T-helper 1 cell treated with Interleukin-12 subunit alpha and Interleukin-12 subunit beta and Interleukin-4 antibody, amounts not matched to agents 30 μg/mL and 1 μg/mL, for 36 hours (primary cell): ENCODE results near the gene KAT6B.

Experiments used
- H3K27ac Mint-ChIP-seq: one replicate; pipeline ENCODE4 v1.8.0; 2021; ENCODE audit warnings: mild to moderate bottlenecking, mixed read lengths
- H3K27me3 Mint-ChIP-seq: one replicate; pipeline ENCODE4 v1.8.0; 2021; ENCODE audit warnings: low read depth, mixed read lengths
- H3K36me3 Mint-ChIP-seq: one replicate; pipeline ENCODE4 v1.8.0; 2021; ENCODE audit warnings: low read depth, mixed read lengths
- H3K4me1 Mint-ChIP-seq: one replicate; pipeline ENCODE4 v1.8.0; 2021; ENCODE audit warnings: low read depth, mixed read lengths
- H3K4me3 Mint-ChIP-seq: one replicate; pipeline ENCODE4 v1.8.0; 2021; ENCODE audit warnings: mild to moderate bottlenecking, moderate library complexity, mixed read lengths
- H3K9me3 Mint-ChIP-seq: one replicate; pipeline ENCODE4 v1.8.0; 2021; ENCODE audit warnings: mixed read lengths

Gene KAT6B

GRCh38 chr10:74813381-74814259 is 12.8 kb upstream of the KAT6B start:
- Mint-ChIP-seq H3K4me3 (no peak overlapping the region), H3K27me3 (no peaks in the 10 kb centered on the region), H3K36me3 (peaks cover 2% of the 10 kb centered on the region), H3K27ac (no peak overlapping the region), H3K4me1 (no peaks in the 10 kb centered on the region), H3K9me3 (peaks cover 9% of the 10 kb centered on the region)

- Mint-ChIP-seq H3K9me3 (peaks cover 9% of the 10 kb centered on the region), H3K4me1 (no peaks in the 10 kb centered on the region), H3K36me3 (peaks cover 2% of the 10 kb centered on the region), H3K27me3 (no peaks in the 10 kb centered on the region), H3K27ac (no peak overlapping the region), H3K4me3 (no peak overlapping the region)
Measured at GRCh38 chr10:74814797-74815196, 11.6 kb upstream of the KAT6B start.

GRCh38 chr10:74816824-74817498 is 9.4 kb upstream of the KAT6B start:
- H3K27ac Mint-ChIP-seq: no peak overlapping the region
- peaks cover 2% of the 10 kb centered on the region for H3K36me3 Mint-ChIP-seq
- H3K4me3 Mint-ChIP-seq: no peak overlapping the region
- H3K4me1 Mint-ChIP-seq: peaks cover 4% of the 10 kb centered on the region
- H3K27me3 Mint-ChIP-seq: no peaks in the 10 kb centered on the region
- peaks cover 9% of the 10 kb centered on the region for H3K9me3 Mint-ChIP-seq

- peaks cover 17% of the 10 kb centered on the region for H3K4me1 Mint-ChIP-seq
- H3K27me3 Mint-ChIP-seq: no peaks in the 10 kb centered on the region
- H3K4me3 Mint-ChIP-seq: no peak overlapping the region
- H3K9me3 Mint-ChIP-seq: peaks cover 9% of the 10 kb centered on the region
- peaks cover 2% of the 10 kb centered on the region for H3K36me3 Mint-ChIP-seq
- no peak overlapping the region for H3K27ac Mint-ChIP-seq
Measured at GRCh38 chr10:74821501-74821900, 4.9 kb upstream of the KAT6B start.

- Mint-ChIP-seq H3K36me3 (no peaks in the 10 kb centered on the region), H3K4me1 (peaks cover 19% of the 10 kb centered on the region), H3K9me3 (peaks cover 4% of the 10 kb centered on the region), H3K27ac (no peak overlapping the region), H3K27me3 (no peaks in the 10 kb centered on the region), H3K4me3 (no peak overlapping the region)
Measured at GRCh38 chr10:74822101-74822500, 4.3 kb upstream of the KAT6B start.

- Mint-ChIP-seq H3K4me1 (peaks cover 24% of the 10 kb centered on the region), H3K36me3 (no peaks in the 10 kb centered on the region), H3K27ac (no peak overlapping the region), H3K27me3 (no peaks in the 10 kb centered on the region), H3K4me3 (no peak overlapping the region), H3K9me3 (no peaks in the 10 kb centered on the region)
Measured at GRCh38 chr10:74822521-74823089, 3.8 kb upstream of the KAT6B start.

- Mint-ChIP-seq H3K36me3 (peaks cover 3% of the 10 kb centered on the region), H3K27ac (peak overlapping the region; percentile 84), H3K27me3 (no peaks in the 10 kb centered on the region), H3K9me3 (no peaks in the 10 kb centered on the region), H3K4me3 (peak overlapping the region; percentile 88), H3K4me1 (peaks cover 30% of the 10 kb centered on the region)
Measured at GRCh38 chr10:74823791-74824183, 2.6 kb upstream of the KAT6B start.

GRCh38 chr10:74824184-74824899 is 2.1 kb upstream of the KAT6B start:
- H3K4me3 Mint-ChIP-seq: peak overlapping the region; percentile 88
- H3K27ac Mint-ChIP-seq: peak overlapping the region; percentile 84
- H3K27me3 Mint-ChIP-seq: no peaks in the 10 kb centered on the region
- H3K9me3 Mint-ChIP-seq: no peaks in the 10 kb centered on the region
- H3K4me1 Mint-ChIP-seq: peaks cover 34% of the 10 kb centered on the region
- peaks cover 3% of the 10 kb centered on the region for H3K36me3 Mint-ChIP-seq

- H3K27me3 Mint-ChIP-seq: no peaks in the 10 kb centered on the region
- H3K9me3 Mint-ChIP-seq: no peaks in the 10 kb centered on the region
- peak overlapping the region; percentile 84 for H3K27ac Mint-ChIP-seq
- peaks cover 34% of the 10 kb centered on the region for H3K4me1 Mint-ChIP-seq
- H3K36me3 Mint-ChIP-seq: peaks cover 3% of the 10 kb centered on the region
- H3K4me3 Mint-ChIP-seq: peak overlapping the region; percentile 88
Measured at GRCh38 chr10:74824900-74825370, 1.5 kb upstream of the KAT6B start.

- Mint-ChIP-seq H3K4me1 (peaks cover 36% of the 10 kb centered on the region), H3K9me3 (no peaks in the 10 kb centered on the region), H3K4me3 (peak overlapping the region; percentile 92), H3K36me3 (peaks cover 7% of the 10 kb centered on the region), H3K27me3 (no peaks in the 10 kb centered on the region), H3K27ac (peak overlapping the region; percentile 97)
Measured at GRCh38 chr10:74825371-74826141, 844 bp upstream of the KAT6B start.

- no peaks in the 10 kb centered on the region for H3K27me3 Mint-ChIP-seq
- H3K9me3 Mint-ChIP-seq: no peaks in the 10 kb centered on the region
- H3K4me1 Mint-ChIP-seq: peaks cover 37% of the 10 kb centered on the region
- H3K4me3 Mint-ChIP-seq: peak overlapping the region; percentile 92
- H3K27ac Mint-ChIP-seq: peak overlapping the region; percentile 89
- peaks cover 7% of the 10 kb centered on the region for H3K36me3 Mint-ChIP-seq
Measured at GRCh38 chr10:74827045-74827441, 643 bp downstream of the KAT6B start.

GRCh38 chr10:74827694-74828093 is 1.3 kb downstream of the KAT6B start:
- Mint-ChIP-seq H3K4me3 (peak overlapping the region; percentile 92), H3K9me3 (no peaks in the 10 kb centered on the region), H3K36me3 (peaks cover 7% of the 10 kb centered on the region), H3K4me1 (peaks cover 37% of the 10 kb centered on the region), H3K27ac (peak overlapping the region; percentile 89), H3K27me3 (no peaks in the 10 kb centered on the region)

- H3K36me3 Mint-ChIP-seq: peaks cover 7% of the 10 kb centered on the region
- peak overlapping the region; percentile 26 for H3K4me3 Mint-ChIP-seq
- no peaks in the 10 kb centered on the region for H3K9me3 Mint-ChIP-seq
- H3K4me1 Mint-ChIP-seq: peaks cover 27% of the 10 kb centered on the region
- no peaks in the 10 kb centered on the region for H3K27me3 Mint-ChIP-seq
- no peak overlapping the region for H3K27ac Mint-ChIP-seq
Measured at GRCh38 chr10:74828946-74829345, 2.5 kb downstream of the KAT6B start.
